Esophagus muscularis mucosa (tissue), 3 donors: Measurements from ENCODE around the gene SLC16A12.

ENCODE experiments used
- POLR2A ChIP-seq: fragments of 450-650 bp; IDR thresholded peaks from one replicate; pipeline ENCODE4 v1.6.1; 2017; ENCODE audit warnings: antibody characterized with exemption, moderate library complexity, mild to moderate bottlenecking, low read depth
- TF ChIP-seq, protein P1 (sequence below), 3 experiments: fragments of 200-600 bp in 2 of 3; fragments of 450-650 bp in 1 of 3; sonication (generic) in 2 of 3; IDR thresholded peaks; one replicate each; pipeline ENCODE4 v1.5.1; 2017 to 2019; ENCODE audit warnings: antibody characterized with exemption in 3 of 3, mild to moderate bottlenecking in 2 of 3, moderate library complexity in 1 of 3

DNA sequence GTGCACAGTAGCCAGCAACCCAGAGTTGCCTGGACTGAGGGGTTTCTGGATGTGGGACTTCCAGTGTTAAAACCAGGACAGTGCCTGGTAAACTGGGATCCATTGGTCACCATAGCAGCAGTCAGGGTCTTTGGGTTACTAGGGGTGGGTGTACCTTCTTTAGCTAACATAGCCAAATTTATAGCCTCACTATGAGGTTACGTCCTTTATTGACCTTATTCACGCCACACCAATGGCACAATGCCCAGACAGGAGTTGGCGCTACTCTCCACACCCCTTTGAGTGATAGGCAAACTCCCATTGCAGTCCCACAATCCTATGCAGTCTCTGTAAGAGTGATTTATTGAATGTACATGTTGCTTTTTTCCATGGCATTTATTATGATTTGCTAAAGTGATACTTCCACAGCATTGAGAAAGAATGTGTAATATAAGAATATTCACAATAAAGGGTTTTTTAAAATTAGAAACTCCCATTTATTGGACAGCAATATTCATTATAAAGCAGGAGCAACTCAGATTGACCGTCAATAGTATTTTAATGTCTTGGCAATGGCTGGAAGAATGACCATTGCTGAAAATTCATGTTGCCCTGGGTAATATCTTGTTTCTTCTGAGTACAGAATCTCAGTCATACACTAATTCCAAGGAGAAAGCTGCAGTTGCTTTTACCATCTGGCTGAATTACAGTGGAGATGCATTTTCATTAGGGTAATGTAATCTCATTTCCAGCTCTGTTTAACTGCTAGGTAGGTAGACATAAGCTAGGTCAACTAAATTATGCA is 95.0 kb downstream of the SLC16A12 start:
- TF ChIP-seq, protein P1, sequence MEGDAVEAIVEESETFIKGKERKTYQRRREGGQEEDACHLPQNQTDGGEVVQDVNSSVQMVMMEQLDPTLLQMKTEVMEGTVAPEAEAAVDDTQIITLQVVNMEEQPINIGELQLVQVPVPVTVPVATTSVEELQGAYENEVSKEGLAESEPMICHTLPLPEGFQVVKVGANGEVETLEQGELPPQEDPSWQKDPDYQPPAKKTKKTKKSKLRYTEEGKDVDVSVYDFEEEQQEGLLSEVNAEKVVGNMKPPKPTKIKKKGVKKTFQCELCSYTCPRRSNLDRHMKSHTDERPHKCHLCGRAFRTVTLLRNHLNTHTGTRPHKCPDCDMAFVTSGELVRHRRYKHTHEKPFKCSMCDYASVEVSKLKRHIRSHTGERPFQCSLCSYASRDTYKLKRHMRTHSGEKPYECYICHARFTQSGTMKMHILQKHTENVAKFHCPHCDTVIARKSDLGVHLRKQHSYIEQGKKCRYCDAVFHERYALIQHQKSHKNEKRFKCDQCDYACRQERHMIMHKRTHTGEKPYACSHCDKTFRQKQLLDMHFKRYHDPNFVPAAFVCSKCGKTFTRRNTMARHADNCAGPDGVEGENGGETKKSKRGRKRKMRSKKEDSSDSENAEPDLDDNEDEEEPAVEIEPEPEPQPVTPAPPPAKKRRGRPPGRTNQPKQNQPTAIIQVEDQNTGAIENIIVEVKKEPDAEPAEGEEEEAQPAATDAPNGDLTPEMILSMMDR (IDR thresholded peaks at IDR 0.05), result no peak
- no peak for TF ChIP-seq POLR2A
